ENCODE results near the gene BLVRA.
"Not testable (repeated sequence)": the region's sequence is repeated elsewhere in the genome, so short reads cannot be mapped to it uniquely, and the experiment has no call there.

BLVRA gene

DNA sequence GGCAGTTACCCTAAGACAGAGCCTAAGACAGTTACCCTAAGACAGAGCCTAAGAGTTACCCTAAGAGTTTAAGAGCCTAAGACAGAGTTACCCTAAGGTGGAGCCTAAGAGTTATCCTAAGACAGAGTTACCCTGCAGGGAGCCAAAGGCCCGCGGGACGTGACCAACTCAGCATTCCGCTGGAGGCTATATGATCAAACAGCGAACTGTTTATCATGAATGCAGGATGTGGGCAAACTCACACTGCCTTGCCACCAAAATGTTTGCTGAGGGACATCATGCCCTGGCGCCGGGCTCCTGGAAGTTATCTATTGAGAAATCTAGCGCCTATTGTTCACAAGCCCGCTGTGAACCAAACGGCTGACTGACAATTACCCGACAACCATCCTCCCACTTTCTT is 49.9 kb downstream of the BLVRA start:
- DNase-seq (ENCODE audit: low read depth in 2 of 2), result peak in 1 of 2 donors; percentile 4

DNA sequence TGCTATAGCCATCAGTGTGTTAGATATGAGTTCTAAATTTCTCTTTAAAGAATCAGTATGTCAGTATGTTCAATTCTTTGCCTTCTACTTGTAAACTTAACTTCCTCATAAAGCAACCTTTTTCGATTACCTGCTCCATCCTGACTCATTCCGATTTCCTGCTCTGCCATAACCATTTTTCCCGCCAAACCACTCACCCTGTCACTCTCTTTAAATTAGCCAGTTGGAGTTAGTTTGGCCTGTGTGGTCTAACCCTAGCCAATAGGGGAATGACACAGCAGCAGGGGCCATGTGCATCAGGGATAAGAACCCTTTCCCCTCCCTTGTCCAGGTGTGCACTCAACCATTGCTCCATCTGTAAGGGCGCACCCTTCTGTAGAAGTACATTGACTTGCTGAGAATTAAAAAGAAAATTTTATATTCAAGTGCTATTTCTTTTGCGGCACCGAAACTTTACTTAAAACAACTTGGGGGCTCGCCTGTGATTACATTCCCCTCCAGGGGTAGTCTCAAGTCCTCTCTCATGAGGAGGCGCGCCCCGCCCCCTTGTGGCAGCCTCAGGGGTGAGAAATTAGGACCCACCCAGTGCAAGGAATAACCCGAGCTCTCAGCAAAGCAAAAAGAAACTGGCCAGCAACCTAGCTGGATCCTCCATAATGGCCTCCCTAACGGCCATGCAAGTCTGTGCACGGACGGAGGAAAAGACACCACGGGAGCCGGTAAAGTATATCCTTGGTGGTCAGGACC is 51.9 kb downstream of the BLVRA start:
- DNase-seq (ENCODE audit: low read depth in 2 of 2), result not testable (repeated sequence)

DNA sequence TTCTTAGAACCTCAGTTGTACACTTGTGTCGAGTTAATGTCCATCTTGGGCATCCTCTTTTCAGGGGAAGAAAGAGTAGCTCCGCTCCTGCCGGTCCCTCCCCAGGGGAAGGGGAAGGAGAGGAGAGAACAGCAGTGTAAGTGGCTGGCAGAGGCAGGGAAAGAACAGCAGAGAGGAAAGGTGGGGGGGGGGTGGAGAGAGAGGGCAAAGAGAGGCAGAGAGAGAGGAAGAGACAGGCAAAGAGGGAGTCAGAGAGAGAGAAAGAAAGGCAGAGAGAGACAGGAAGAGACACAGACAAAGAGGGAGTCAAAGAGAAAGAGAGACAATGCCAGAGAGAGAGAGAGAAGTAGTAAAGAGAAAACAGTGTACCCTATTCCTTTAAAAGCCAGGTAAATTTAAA is 56.9 kb downstream of the BLVRA start:
- no peak for DNase-seq (ENCODE audit: low read depth in 2 of 2)

DNA sequence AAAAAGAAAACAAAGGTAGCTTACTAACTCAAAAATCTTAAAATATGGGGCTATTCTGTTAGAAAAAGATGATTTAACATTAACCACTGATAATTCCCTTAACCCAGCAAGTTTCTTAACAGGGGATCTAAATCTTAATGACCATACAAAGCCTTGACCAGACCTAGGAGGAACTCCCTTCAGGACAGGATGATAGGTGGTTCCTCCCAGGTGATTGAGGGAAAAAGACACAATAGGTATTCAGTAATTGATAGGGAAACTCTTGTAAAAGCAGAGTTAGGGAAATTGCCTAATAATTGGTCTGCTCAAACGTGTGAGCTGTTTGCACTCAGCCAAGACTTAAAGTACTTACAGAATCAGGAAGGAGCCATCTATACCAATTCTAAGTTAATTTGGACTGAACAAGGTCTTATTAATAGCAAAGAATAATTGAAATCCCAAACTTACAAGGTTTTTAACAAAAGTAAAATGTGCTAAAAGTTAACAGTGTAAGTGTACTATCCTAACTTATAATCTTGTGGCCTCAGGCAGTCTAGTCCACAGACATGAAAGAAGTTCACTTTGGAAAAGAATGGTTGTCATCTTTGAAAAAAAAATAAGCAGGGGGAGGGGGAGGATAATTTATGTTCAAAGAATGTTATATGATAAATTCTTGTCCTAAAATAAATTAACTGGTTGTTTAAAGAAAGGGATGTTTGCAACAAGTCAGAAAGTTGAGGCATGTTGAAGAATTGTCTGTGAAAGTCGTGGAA is 57.7 kb downstream of the BLVRA start:
- DNase-seq (ENCODE audit: low read depth in 2 of 2), result not testable (repeated sequence)

DNA sequence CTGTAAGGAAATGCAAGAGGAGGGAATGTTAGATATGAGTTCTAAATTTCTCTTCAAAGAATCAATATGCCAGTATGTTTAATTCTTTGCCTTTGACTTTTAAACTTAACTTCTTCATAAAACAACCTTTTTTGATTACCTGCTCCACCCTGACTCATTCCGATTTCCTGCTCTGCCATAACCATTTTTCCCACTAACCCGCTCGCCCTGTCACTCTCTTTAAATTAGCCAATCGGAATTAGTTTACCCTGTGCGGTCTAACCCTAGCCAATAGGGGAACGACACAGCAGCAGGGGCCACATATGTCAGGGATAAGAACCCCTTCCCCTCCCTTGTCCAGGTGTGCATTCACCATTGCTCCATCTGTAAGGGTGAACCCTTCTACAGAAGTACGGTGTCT is 64.9 kb downstream of the BLVRA start:
- not testable (repeated sequence) for DNase-seq (ENCODE audit: low read depth in 2 of 2)

DNA sequence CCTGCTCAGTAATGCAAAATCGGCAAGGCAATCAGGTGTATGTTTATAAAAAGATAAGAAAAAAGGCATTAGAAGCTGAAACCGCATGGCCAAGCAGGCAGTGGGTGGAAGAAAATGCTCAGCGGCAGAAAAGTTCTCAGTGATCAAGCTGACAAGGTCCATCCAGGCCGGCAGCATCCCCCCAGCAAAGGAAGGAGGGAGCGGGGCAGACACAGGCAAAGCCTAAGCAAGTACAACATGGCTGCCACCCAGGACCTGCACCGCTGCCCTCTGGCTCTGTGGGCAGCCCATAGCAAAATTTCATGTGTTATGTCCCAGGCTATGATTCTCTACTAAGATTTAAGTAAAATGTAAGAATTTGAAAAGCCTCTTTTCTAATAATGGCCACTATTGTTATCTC is 65.5 kb downstream of the BLVRA start:
- no peak for DNase-seq (ENCODE audit: low read depth in 2 of 2)

DNA sequence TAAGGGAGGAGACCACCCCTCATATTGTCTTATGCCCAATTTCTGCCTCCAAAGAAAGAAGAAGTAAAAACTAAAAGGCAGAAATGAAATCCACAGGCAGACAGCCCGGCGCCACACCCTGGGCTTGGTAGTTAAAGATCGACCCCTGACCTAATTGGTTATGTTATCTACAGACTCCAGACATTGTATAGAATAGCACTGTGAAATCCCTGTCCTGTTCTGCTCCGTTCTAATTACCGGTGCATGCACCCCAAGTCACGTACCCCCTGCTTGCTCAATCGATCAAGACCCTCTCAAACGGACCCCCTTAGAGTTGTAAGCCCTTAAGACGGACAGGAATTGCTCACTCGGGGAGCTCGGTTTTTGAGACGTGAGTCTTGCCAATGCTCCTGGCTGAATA is 66.0 kb downstream of the BLVRA start:
- DNase-seq (ENCODE audit: low read depth in 2 of 2), result not testable (repeated sequence)

DNA sequence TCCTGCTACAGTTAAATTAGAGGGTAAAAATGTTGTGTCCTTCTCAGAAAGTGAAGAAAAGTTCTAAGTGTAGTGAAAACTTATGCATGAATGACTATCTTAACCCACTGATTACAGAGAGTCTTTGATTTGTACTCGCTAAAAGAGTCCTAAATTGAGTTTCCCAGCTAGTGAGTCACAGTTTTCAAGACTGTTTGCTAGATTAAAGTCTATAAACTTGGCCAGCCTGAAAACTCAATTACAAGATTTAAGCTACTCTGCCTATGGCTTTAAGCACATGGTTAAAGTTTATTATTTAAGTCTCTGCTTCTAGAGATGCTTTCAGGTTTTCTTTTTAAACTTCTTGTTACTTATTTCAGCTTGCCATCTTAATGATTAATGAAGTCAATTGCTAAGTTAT is 66.5 kb downstream of the BLVRA start:
- DNase-seq (ENCODE audit: low read depth in 2 of 2), result no peak

DNA sequence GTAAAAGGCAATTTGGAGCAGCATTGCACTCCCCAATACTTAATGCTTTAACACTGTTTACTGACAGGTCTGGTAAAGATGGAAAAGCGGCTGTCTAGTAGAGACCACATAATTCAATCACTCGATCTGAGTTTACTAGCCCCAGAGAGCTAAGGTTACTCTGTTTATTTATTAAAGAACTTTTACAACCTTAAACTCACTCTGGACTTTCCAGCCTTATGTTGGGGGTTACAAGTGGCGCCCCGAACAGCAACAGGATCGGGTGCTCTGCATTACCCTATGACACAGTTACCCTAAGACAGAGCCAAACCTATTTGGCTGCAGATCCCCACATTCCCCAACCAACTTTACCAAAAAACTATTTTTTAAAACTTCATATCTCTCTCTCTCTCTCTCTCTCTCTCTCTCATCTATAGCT is 66.9 kb downstream of the BLVRA start:
- no peak for DNase-seq (ENCODE audit: low read depth in 2 of 2)

DNA sequence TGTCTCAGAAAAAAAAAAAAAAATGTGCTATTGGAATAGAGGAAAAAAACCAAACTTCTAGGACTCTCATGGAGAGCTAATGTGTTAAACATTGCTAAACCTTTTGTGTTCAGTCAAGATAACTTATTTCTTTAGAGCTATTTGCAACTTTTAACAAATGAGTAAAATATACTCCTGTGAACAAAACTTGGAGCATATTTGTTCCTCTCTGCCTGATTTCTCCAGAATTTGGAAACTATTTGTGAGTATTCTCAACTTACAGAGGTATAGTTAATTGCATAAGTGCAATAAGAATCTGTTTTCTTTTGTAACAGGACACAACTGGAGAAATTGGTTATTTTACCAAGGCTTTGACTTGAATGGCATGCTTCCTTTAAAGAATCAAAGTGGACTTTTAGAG is 72.4 kb downstream of the BLVRA start:
- not testable (repeated sequence) for DNase-seq (ENCODE audit: low read depth in 2 of 2)

DNA sequence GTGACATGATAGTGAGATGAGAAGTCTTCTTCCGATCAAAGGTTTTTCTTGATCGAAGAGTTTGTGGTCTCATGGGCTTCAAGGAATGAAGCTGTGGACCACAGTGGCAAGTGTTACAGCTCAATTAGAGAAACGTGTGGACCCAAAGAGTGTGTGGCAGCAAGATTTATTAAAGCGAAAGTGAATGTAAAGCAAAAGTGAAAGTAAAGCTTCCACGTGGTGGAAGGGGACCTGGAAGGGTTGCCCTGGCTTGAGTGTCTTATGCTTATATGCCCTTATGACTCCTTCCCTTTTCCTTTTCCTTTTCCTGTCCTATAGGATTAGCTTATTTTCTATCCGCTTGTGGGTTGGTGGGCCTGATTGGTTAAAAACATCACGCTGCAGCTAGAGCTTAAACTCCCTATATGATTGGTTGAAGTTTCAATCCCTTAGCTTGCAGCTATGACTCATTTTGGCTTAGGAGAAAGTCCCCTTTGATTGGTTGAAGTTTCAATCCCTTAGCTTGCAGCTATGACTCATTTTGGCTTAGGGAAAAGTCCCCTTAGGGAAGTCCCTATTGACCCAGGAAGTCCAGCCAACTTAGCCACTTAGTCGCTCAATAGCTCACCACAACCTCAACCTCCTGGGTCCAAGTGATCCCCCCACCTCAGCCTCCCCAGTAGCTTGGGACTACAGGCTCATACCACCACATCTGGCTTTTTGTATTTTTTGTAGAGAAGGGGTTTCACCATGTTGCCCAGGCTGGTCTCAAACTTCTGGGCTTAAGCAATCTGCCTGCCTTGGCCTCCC is 76.2 kb downstream of the BLVRA start:
- DNase-seq (ENCODE audit: low read depth in 2 of 2), result no peak

DNA sequence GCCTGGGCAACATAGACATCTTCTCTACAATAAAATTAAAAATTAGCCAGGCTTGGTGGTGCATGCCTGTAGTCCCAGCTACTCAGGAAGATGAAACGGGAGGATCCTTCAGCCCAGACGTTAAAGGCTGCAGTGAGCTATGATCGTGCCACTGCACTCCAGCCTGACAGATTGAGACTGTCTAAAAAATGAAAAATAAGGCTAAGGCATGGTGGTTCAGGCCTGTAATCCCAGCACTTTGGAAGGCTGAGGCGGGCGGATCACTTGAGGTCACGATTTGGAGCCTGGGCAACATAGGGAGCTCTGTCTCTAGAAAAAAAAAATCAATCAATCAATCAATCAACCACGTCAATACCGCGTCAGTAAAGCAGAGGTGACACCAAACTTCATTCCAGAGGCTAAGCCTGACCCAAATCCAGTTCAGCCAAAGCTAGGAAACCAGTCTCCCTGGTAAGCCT is 79.8 kb downstream of the BLVRA start:
- no peak for DNase-seq (ENCODE audit: low read depth in 2 of 2)

DNA sequence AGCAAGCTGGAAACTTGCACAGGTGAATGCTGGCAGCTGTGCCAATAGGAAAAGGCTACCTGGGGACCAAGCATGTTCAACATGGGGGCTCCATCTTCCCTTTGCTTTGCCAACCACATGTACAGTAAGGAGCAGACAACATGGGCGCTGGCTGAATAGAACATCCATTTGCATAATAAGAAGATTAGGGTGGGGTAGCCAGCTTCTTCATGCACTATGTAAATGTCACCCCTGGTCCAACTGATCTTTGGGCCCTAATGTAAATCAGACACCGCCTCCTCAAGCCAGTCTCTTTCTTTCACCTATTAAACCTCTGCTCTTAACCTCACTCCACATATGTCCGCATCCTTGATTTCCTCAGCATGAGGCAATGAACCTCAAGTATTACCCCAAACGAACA is 84.8 kb downstream of the BLVRA start:
- no peak for DNase-seq (ENCODE audit: low read depth in 2 of 2)

DNA sequence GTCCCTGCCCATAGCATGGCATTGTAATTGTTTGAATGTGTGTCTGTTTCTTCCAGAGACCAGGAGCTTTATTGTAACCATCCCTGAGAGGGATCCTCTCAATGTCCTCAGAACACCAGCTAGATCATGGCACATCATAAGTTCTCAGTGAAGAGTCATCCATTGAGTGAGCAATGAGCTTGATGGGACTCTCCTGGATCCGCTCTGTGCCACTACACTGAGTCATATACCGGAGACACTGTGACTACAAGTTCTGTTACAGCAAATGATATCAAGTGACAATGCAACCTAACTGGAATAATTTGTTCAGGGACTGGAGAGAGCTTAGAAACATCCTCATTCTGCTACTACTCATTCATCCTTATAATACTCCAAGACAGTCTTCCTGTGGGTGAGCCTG is 85.8 kb downstream of the BLVRA start:
- DNase-seq (ENCODE audit: low read depth in 2 of 2), result no peak

DNA sequence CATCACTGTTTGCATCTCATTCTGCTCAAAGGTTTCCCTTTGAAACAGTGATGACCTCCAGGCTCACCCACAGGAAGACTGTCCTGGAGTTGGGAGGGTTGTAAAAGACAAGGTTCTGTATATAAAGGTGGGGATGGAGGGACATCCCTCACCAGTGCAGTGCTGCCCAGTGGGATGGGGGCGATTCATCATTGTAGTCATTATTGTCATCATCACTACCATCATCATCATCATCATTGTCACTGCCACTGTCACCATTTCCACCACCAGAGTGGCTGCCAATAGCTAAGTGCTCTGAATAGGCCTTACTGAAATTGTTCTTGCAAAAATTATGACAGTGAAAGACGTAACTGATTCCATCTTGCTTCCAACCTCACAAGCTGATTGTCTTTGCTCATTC is 86.2 kb downstream of the BLVRA start:
- no peak for DNase-seq (ENCODE audit: low read depth in 2 of 2)

DNA sequence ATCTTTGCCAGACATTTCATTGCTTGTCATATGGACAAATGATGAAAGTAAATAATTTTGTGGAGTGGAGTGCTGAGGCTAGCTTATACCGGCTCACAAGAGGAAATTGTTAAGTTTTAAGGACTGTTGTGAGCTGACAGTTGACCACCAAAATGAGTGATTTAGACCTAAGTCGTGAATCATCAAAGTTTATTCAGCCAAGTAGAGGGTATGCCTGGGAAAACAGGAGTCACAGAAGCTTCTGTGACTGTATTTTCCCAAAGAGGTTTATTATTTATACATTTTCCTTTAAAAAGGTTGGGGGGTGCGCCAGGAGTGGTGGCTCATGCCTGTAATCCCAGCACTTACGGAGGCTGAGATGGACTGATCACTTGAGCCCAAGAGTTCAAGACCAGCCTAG is 89.0 kb downstream of the BLVRA start:
- no peak for DNase-seq (ENCODE audit: low read depth in 2 of 2)

DNA sequence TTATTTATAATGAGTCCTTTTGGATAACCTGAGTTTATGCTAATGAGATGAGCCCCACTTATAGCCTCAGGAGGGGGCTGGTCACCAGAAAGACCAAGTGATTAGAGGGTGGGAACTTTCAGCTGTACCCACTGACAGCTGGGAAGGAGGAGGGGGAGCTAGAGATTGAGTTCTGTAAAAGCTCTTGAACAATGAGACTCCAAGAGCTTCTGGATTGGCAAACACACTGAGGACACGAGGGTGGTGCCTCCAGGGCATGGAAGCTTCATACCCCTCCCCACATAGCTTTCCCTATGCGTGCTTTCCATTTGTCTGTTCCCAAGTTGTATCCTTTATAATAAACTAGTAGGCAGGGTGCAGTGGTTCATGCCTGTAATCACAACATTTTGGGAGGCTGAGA is 90.6 kb downstream of the BLVRA start:
- no peak for DNase-seq (ENCODE audit: low read depth in 2 of 2)

DNA sequence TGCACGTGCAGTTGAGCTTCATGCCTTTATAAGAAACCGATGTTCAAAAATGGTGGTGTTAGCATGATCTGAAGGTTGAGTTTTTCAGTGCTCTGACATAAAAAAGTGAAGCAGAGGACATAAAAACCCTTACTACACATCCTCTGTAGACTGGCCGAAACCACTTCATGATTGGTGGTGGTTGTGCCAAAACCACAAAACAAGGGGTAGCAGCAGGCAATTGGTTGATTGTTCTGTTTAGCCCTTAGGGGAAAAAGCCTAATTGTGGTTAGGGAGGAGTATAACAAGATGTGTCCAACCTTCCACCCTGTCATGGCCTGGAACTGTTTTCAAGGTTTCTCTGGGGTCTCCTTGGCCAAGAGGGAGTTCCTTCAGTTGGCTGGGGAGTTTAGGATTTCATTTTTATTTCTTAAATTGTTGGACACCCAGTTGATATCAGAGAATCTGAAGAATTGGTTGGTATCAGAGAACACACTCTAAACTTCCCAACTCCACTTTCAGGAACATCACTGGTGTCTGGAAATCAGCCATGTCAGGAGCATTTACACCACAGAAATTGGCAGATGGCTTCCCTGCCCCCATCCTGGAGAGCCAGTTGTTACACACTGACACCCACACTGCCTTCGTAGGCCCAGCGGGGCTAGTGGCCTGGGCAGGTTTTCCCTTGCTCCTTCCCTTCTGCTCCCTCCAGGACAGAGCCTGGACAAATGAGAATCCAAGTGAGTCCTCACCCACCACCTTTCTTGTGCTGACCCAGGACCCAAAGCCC is 92.1 kb downstream of the BLVRA start:
- no peak for DNase-seq (ENCODE audit: low read depth in 2 of 2)

DNA sequence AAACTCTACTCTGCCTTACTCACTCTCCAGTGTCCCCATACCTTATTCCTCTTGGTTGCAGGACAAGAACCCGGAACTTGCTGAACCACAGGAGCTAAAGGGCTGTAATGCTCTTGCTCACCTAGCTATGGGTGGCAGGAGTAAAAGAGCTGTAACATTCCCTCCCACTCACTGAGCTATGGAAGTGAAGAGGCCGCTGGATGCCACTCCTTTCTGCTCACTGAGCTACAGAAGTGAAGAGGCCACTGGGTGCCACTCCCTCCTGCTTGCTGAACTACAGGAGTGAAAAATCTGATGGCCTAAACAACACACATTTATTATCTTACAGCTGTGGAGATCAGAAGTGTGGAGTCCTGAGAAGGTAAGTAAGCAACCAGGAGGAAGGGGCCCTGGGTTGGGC is 93.3 kb downstream of the BLVRA start:
- no peak for DNase-seq (ENCODE audit: low read depth in 2 of 2)

DNA sequence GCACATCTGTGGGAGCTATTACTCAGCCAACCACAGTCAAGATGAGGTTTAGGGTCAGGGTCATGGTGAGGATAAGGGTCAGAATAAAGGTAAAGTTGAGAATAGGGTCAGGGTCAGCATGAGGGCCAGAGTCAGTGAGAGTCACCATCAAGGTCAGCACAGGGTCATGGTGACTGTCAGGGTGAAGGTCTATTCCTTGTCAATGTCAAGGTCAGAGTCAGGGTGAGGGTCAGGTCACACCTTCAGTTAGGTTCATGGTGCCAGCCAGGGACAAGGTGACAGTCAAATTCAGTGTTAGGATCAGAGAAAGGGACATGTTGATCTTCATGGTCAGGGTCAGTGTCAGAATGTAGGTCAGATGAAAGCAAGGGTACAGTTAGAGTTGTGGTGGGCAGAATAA is 96.7 kb downstream of the BLVRA start:
- no peak for DNase-seq (ENCODE audit: low read depth in 2 of 2)

DNA sequence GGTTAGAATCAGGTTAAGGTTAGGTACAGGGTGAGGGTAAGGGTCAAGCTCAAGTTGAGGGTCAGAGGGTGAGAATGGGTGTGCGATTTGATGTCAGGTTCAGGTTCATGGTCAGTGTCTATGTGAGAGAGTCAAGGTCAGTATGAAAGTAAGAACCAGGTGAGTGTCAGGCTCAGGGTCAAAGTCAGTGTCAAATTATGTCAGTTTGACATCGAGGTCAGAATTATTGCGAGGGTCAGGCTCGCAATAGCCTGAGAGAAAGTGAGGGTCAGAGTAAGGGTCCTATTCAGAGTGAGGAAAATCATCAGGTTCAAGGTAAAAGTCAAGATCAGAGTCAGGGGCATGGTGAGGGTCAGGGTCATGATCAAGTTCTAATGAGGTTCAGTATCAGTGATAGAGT is 97.8 kb downstream of the BLVRA start:
- no peak for DNase-seq (ENCODE audit: low read depth in 2 of 2)
